ENCODE data around the gene TMEM202. TPM values are rescaled to one million over a fixed set of nuclear protein-coding genes. Genes with fewer than 3 reads are reported as not detected.
A peak's percentile ranks its signal among the peaks of the same experiment; 100 is the strongest.
"Not testable (repeated sequence)": the region's sequence is repeated elsewhere in the genome, so short reads cannot be mapped to it uniquely, and the experiment has no call there.

The TMEM202 gene
- polyA plus RNA-seq, 2 of the 4 experiments (the other 2 are of a cell fraction), result not detected

GRCh38 chr15:72387741-72388140 is 10.4 kb upstream of the TMEM202 start:
- no peak overlapping the region for H3K27ac ChIP-seq
- no peak overlapping the region for H3K4me3 ChIP-seq
- H3K4me1 ChIP-seq, result no peaks in the 10 kb centered on the region
- H3K4me2 ChIP-seq, result no peak overlapping the region
- no peak for DNase-seq (ENCODE audit: low read depth in 1 of 2, low spot score in 1 of 2)
- H3K9me3 ChIP-seq, result no peaks in the 10 kb centered on the region
- ATAC-seq, result peak; percentile 32 to 33; a peak in 3 of 6 replicates
- CTCF ChIA-PET, result no interaction called here
- POLR2A ChIA-PET, result no interaction called here
- TF ChIP-seq CEBPB (IDR thresholded peaks at IDR 0.05), result no peak
- no peak for TF ChIP-seq HOXB13 (CRISPR knock-in tag; IDR thresholded peaks at IDR 0.05; ENCODE audit: low read depth)
- no peak for TF ChIP-seq MYC (IDR thresholded peaks at IDR 0.05; ENCODE audit: borderline replicate concordance, low read length)
- no peak for TF ChIP-seq KDM5A (IDR thresholded peaks at IDR 0.05)
- TF ChIP-seq FOXS1 (CRISPR knock-in tag; IDR thresholded peaks at IDR 0.05), result no peak
- no peak for TF ChIP-seq CHD2 (IDR thresholded peaks at IDR 0.05; ENCODE audit: low read length, partially characterized antibody)
- TF ChIP-seq FOSL2 (IDR thresholded peaks at IDR 0.05), result no peak
- TF ChIP-seq FOSL2 (CRISPR knock-in tag; IDR thresholded peaks at IDR 0.05), result no peak
- no peak for TF ChIP-seq GATA3 (IDR thresholded peaks at IDR 0.05; ENCODE audit: borderline replicate concordance)
- no peak for TF ChIP-seq HOXB5 (CRISPR knock-in tag; IDR thresholded peaks at IDR 0.05)
- TF ChIP-seq BHLHE40 (IDR thresholded peaks at IDR 0.05; ENCODE audit: low read depth, low read length), result no peak
- no peak for TF ChIP-seq MAZ (IDR thresholded peaks at IDR 0.05; ENCODE audit: borderline replicate concordance, low read depth, low read length)
- TF ChIP-seq NR3C1 (IDR thresholded peaks at IDR 0.05), result no peak
- TF ChIP-seq TFCP2L1 (CRISPR knock-in tag; IDR thresholded peaks at IDR 0.05), result no peak
- no peak for TF ChIP-seq NPAS2 (CRISPR knock-in tag; IDR thresholded peaks at IDR 0.05; ENCODE audit: borderline replicate concordance)
- TF ChIP-seq ZSCAN20 (CRISPR knock-in tag; IDR thresholded peaks at IDR 0.05), result no peak
- TF ChIP-seq RCOR1 (IDR thresholded peaks at IDR 0.05; ENCODE audit: low read depth, low read length), result no peak
- no peak for FAIRE-seq

- DNase-seq (ENCODE audit: low read depth in 1 of 2, low spot score in 1 of 2), result no peak
- peak in 1 of 2 experiments; percentile 26; a peak in 2 of 6 replicates for ATAC-seq
- POLR2A ChIA-PET, result no interaction called here
- no peak overlapping the region for H3K27ac ChIP-seq
- H3K4me1 ChIP-seq, result no peaks in the 10 kb centered on the region
- CTCF ChIA-PET, result interaction anchor here (1.0 to 1.2 kb wide), 2 partner anchors 16 to 49 kb away, joined by 3 to 4 read pairs; no protein-coding TSS in a partner anchor
- no peaks in the 10 kb centered on the region for H3K9me3 ChIP-seq
- no peak for FAIRE-seq
- H3K4me3 ChIP-seq, result no peak overlapping the region
- 11% methylated on average over 3 of the region's 3 CpGs for WGBS (ENCODE audit: missing lambda C conversion rate)
- no peak overlapping the region for H3K4me2 ChIP-seq
- TF ChIP-seq ZSCAN20 (CRISPR knock-in tag; IDR thresholded peaks at IDR 0.05) (no peak), CBX8 (IDR thresholded peaks at IDR 0.05) (no peak), RARB (CRISPR knock-in tag; IDR thresholded peaks at IDR 0.05) (no peak), SMC3 (IDR thresholded peaks at IDR 0.05) (no peak), E2F6 (IDR thresholded peaks at IDR 0.05; ENCODE audit: borderline replicate concordance, low read depth) (no peak), KDM1A (IDR thresholded peaks at IDR 0.05; ENCODE audit: low read depth) (no peak), TFCP2L1 (CRISPR knock-in tag; IDR thresholded peaks at IDR 0.05) (no peak), HEYL (CRISPR knock-in tag; IDR thresholded peaks at IDR 0.05) (no peak), ZFP36 (IDR thresholded peaks at IDR 0.05; ENCODE audit: borderline replicate concordance, partially characterized antibody) (no peak), CBX2 (IDR thresholded peaks at IDR 0.05; ENCODE audit: borderline replicate concordance, low read depth) (no peak), KDM5A (IDR thresholded peaks at IDR 0.05) (no peak), GATA3 (IDR thresholded peaks at IDR 0.05; ENCODE audit: borderline replicate concordance) (no peak), JUNB (IDR thresholded peaks at IDR 0.05) (no peak), TP53 (CRISPR knock-in tag; IDR thresholded peaks at IDR 0.05) (no peak), FOSL2 (IDR thresholded peaks at IDR 0.05) (no peak), FOSL2 (CRISPR knock-in tag; IDR thresholded peaks at IDR 0.05) (no peak), NPAS2 (CRISPR knock-in tag; IDR thresholded peaks at IDR 0.05; ENCODE audit: borderline replicate concordance) (no peak), HMGXB4 (CRISPR knock-in tag; IDR thresholded peaks at IDR 0.05; ENCODE audit: borderline replicate concordance) (no peak)
These were observed 8.9 kb upstream of the TMEM202 start for GRCh38 chr15:72389231-72389630.

- H3K9me3 ChIP-seq; ATAC-seq; H3K27ac ChIP-seq; H3K4me3 ChIP-seq; POLR2A ChIA-PET; H3K4me1 ChIP-seq; FAIRE-seq; DNase-seq (ENCODE audit: low read depth in 1 of 2, low spot score in 1 of 2); H3K4me2 ChIP-seq: not testable (repeated sequence)
- CTCF ChIA-PET, result interaction anchor here (1.6 kb wide), 1 partner anchor 14 kb away, joined by 3 read pairs; no protein-coding TSS in a partner anchor
- WGBS (ENCODE audit: missing lambda C conversion rate), result no CpG with 5 or more reads among the region's 24 CpGs
These were observed 1.8 kb upstream of the TMEM202 start for GRCh38 chr15:72396331-72396730.

Data from A549 (cell line).